HFFc6 (cell line): Measurements from ENCODE around the gene GTF2B. TPM values are rescaled to one million over a fixed set of nuclear protein-coding genes. Genes with fewer than 3 reads are reported as not detected.
"Not testable (repeated sequence)": the region's sequence is repeated elsewhere in the genome, so short reads cannot be mapped to it uniquely, and the experiment has no call there.

ENCODE experiments used
- DNase-seq: peaks from one replicate; pipeline ENCODE4 v3.0.0-alpha.2; 2018
- H3K27ac Mint-ChIP-seq: 2 replicates; pipeline ENCODE4 v1.8.0; 2020; ENCODE audit warnings: mild to moderate bottlenecking, mixed read lengths
- H3K27me3 Mint-ChIP-seq: 2 replicates; pipeline ENCODE4 v1.8.0; 2021; ENCODE audit warnings: mild to moderate bottlenecking, moderate library complexity, mixed read lengths; ENCODE audit not compliant: insufficient read depth
- H3K36me3 Mint-ChIP-seq: 2 replicates; pipeline ENCODE4 v1.8.0; 2021; ENCODE audit warnings: low read depth, mixed read lengths
- H3K4me1 Mint-ChIP-seq: 2 replicates; pipeline ENCODE4 v1.8.0; 2020; ENCODE audit warnings: low read depth, mixed read lengths
- H3K4me3 Mint-ChIP-seq: 2 replicates; pipeline ENCODE4 v1.8.0; 2020; ENCODE audit warnings: mild to moderate bottlenecking, moderate library complexity, mixed read lengths
- H3K9me3 Mint-ChIP-seq: 2 replicates; pipeline ENCODE4 v1.8.0; 2020; ENCODE audit warnings: mild to moderate bottlenecking, mixed read lengths
- CTCF ChIP-seq: fragments of 200-600 bp; sonication (generic); IDR thresholded peaks from 2 replicates; pipeline ENCODE4 v1.5.0; 2021; ENCODE audit warnings: antibody characterized with exemption, mild to moderate bottlenecking
- long read RNA-seq: library from polyadenylated mRNA; unstranded; transcript quantifications from one replicate; pipeline ENCODE4 v2.0.0, GENCODE V29; 2019
- total RNA-seq, 6 experiments: library from RNA; stranded (reverse); fragmentation: NEBNext Ultra II Directional; extraction: Animal tissue kit (Norgen Biotek cat#: 25700); gene quantifications; 2 replicates in 1 of 6; 3 replicates in 5 of 6; pipeline ENCODE4 v1.2.3, GENCODE V29; 2021

GTF2B gene, protein sequence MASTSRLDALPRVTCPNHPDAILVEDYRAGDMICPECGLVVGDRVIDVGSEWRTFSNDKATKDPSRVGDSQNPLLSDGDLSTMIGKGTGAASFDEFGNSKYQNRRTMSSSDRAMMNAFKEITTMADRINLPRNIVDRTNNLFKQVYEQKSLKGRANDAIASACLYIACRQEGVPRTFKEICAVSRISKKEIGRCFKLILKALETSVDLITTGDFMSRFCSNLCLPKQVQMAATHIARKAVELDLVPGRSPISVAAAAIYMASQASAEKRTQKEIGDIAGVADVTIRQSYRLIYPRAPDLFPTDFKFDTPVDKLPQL
- 10 to 100 TPM; 24.8 to 29.7 (median 27.0) TPM for total RNA-seq
- long read RNA-seq, transcript GTF2B-201 (7 exons, 1,351 nt): major isoform, 52 of 59 reads
- long read RNA-seq, partial matches to known transcripts: 2 of 59 reads
- long read RNA-seq, other reads (novel, unspliced or antisense): 4 of 59 reads

GRCh38 chr1:88891318-88891950, at the start of gene GTF2B:
TSS of gene GTF2B (minus strand) at chr1:88891567. CDS start at chr1:88891499, 68 bp downstream.
- H3K36me3 Mint-ChIP-seq: no peaks in the 10 kb centered on the region

GRCh38 chr1:88938528-88938927, 47.2 kb upstream of the GTF2B start:
- not testable (repeated sequence) for H3K27ac Mint-ChIP-seq, DNase-seq, H3K4me1 Mint-ChIP-seq, H3K4me3 Mint-ChIP-seq, H3K9me3 Mint-ChIP-seq, H3K27me3 Mint-ChIP-seq
- peaks cover 29% of the 10 kb centered on the region for H3K36me3 Mint-ChIP-seq

More at GRCh38 chr1:88891318-88891950, at the start of gene GTF2B:
- H3K4me3 Mint-ChIP-seq: peak within 1 kb of the TSS; percentile 86
- TF ChIP-seq CTCF: no peak
- H3K4me1 Mint-ChIP-seq: peaks cover 35% of the 10 kb centered on the region
- no peaks in the 10 kb centered on the region; the same call in 1 of the 2 replicates for H3K9me3 Mint-ChIP-seq
- H3K27me3 Mint-ChIP-seq: peaks cover 4% of the 10 kb centered on the region; the same call in 1 of the 2 replicates
- peak within 1 kb of the TSS; percentile 98 for H3K27ac Mint-ChIP-seq
- peak; percentile 95 for DNase-seq

GRCh38 chr1:88936760-88937342, 45.5 kb upstream of the GTF2B start:
- H3K4me3 Mint-ChIP-seq: no peak overlapping the region
- no peak overlapping the region for H3K27ac Mint-ChIP-seq
- DNase-seq: no peak
- TF ChIP-seq CTCF: no peak
- H3K36me3 Mint-ChIP-seq: peaks cover 23% of the 10 kb centered on the region
- H3K27me3 Mint-ChIP-seq: no peaks in the 10 kb centered on the region; the same call in 1 of the 2 replicates
- H3K9me3 Mint-ChIP-seq: no peaks in the 10 kb centered on the region
- no peaks in the 10 kb centered on the region for H3K4me1 Mint-ChIP-seq

DNA sequence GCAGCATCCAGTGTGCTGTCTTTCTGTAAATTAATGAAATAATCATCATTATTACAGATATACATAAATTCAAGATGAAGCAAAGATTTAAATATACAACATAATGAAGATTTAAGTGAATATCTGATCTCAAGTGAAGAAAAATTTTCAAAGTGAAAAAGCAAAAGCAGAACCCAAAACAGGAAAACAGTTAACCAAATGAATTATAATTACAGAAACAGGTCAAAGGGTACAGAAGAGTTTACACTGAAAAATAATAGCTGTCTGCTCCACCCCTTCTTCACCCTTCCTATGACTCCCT, 44.8 kb upstream of the GTF2B start:
- Mint-ChIP-seq H3K36me3 (peaks cover 16% of the 10 kb centered on the region), H3K27ac (no peak overlapping the region), H3K27me3 (no peaks in the 10 kb centered on the region; the same call in 1 of the 2 replicates), H3K4me1 (no peaks in the 10 kb centered on the region), H3K9me3 (no peaks in the 10 kb centered on the region), H3K4me3 (no peak overlapping the region)
- peak; percentile 29 for TF ChIP-seq CTCF
- DNase-seq: no peak

GRCh38 chr1:88935522-88936222, 44.3 kb upstream of the GTF2B start:
- Mint-ChIP-seq H3K27ac (no peak overlapping the region), H3K4me3 (no peak overlapping the region), H3K27me3 (no peaks in the 10 kb centered on the region; the same call in 1 of the 2 replicates), H3K36me3 (peaks cover 15% of the 10 kb centered on the region), H3K9me3 (no peaks in the 10 kb centered on the region), H3K4me1 (no peaks in the 10 kb centered on the region)
- DNase-seq: peak; percentile 29
- peak; percentile 90 for TF ChIP-seq CTCF

DNA sequence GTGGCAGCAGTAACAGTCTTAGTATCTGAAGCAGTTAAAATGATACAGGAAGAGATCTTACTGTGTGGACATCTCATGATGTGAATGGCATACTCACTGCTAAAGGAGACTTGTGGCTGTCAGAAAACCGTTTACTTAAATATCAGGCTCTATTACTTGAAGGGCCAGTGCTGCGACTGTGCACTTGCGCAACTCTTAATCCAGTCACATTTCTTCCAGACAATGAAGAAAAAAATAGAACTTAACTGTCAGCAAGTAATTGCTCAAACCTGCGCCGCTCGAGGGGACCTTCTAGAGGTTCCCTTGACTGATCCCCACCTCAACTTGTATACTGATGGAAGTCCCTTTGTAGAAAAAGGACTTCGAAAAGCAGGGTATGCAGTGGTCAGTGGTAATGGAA, 38.8 kb upstream of the GTF2B start:
- H3K27me3 Mint-ChIP-seq, H3K4me3 Mint-ChIP-seq, H3K27ac Mint-ChIP-seq, H3K4me1 Mint-ChIP-seq, DNase-seq, H3K9me3 Mint-ChIP-seq: not testable (repeated sequence)
- H3K36me3 Mint-ChIP-seq: peaks cover 12% of the 10 kb centered on the region
